Frontal cortex (tissue), 4 donors: ENCODE results near the gene ZCCHC8. TPM values are rescaled to one million over a fixed set of nuclear protein-coding genes. Genes with fewer than 3 reads are reported as not detected.
"Not testable (repeated sequence)": the region's sequence is repeated elsewhere in the genome, so short reads cannot be mapped to it uniquely, and the experiment has no call there.

Experiments used
- DNase-seq, 2 donors: peaks; one replicate each; pipeline ENCODE4 v3.0.0; 2012; ENCODE audit warnings: low spot score in 2 of 2
- FAIRE-seq: peaks from 2 replicates; lab custom pipeline; 2012; peaks lifted over from hg19 to GRCh38; lab: Jason Lieb, UNC
- total RNA-seq: library from RNA; depleted of rRNA; stranded (reverse); fragments of >200 nt; gene quantifications from one replicate; pipeline ENCODE4 v1.2.3, GENCODE V29; 2014
- donor health status: control.
- donor health status: control.
- donor health status: control.

The ZCCHC8 gene
- total RNA-seq, 1 donor from 2014 or later = 31.8 TPM

- FAIRE-seq (no peak), DNase-seq (no peak)
Observed at GRCh38 chr12:122513660-122514059, 12.9 kb upstream of the ZCCHC8 start.

- not testable (repeated sequence) for DNase-seq, FAIRE-seq
Observed at GRCh38 chr12:122513028-122513427, 12.3 kb upstream of the ZCCHC8 start.

- no peak for FAIRE-seq
- DNase-seq = no peak
Observed at GRCh38 chr12:122508163-122508562, 7.4 kb upstream of the ZCCHC8 start.

- DNase-seq (no peak), FAIRE-seq (no peak)
Observed at GRCh38 chr12:122506393-122506938, 5.7 kb upstream of the ZCCHC8 start.

- FAIRE-seq (no peak), DNase-seq (no peak)
Observed at GRCh38 chr12:122505419-122506051, 4.8 kb upstream of the ZCCHC8 start.

GRCh38 chr12:122503783-122504590 lies 3.3 kb upstream of the ZCCHC8 start:
- no peak for FAIRE-seq
- no peak for DNase-seq

- DNase-seq (no peak), FAIRE-seq (no peak)
Observed at GRCh38 chr12:122503147-122503751, 2.5 kb upstream of the ZCCHC8 start.

GRCh38 chr12:122501489-122501989 lies 807 bp upstream of the ZCCHC8 start:
- FAIRE-seq = no peak

GRCh38 chr12:122499991-122500684 lies 594 bp downstream of the ZCCHC8 start:
- FAIRE-seq (no peak), DNase-seq (peak; percentile 10 to 35)

More at GRCh38 chr12:122501489-122501989, 807 bp upstream of the ZCCHC8 start:
- DNase-seq = no peak

- no peak for FAIRE-seq
Observed at GRCh38 chr12:122495258-122495657, 5.5 kb downstream of the ZCCHC8 start.

GRCh38 chr12:122493222-122493621 lies 7.5 kb downstream of the ZCCHC8 start:
- FAIRE-seq, DNase-seq: not testable (repeated sequence)

More at GRCh38 chr12:122495258-122495657, 5.5 kb downstream of the ZCCHC8 start:
- no peak for DNase-seq

- DNase-seq (no peak), FAIRE-seq (no peak)
Observed at GRCh38 chr12:122491991-122492390, 8.7 kb downstream of the ZCCHC8 start.

GRCh38 chr12:122489038-122489437 lies 11.7 kb downstream of the ZCCHC8 start:
- FAIRE-seq (no peak), DNase-seq (no peak)

GRCh38 chr12:122487807-122488206 lies 12.9 kb downstream of the ZCCHC8 start:
- DNase-seq, FAIRE-seq: not testable (repeated sequence)

- FAIRE-seq = no peak
- DNase-seq = no peak
Observed at GRCh38 chr12:122486805-122487426, 13.8 kb downstream of the ZCCHC8 start.

GRCh38 chr12:122486360-122486759 lies 14.4 kb downstream of the ZCCHC8 start:
- FAIRE-seq, DNase-seq: not testable (repeated sequence)

- not testable (repeated sequence) for FAIRE-seq, DNase-seq
Observed at GRCh38 chr12:122484385-122484784, 16.3 kb downstream of the ZCCHC8 start.

GRCh38 chr12:122483969-122484368 lies 16.8 kb downstream of the ZCCHC8 start:
- no peak for DNase-seq
- no peak for FAIRE-seq

GRCh38 chr12:122481861-122482260 lies 18.9 kb downstream of the ZCCHC8 start:
- DNase-seq (no peak), FAIRE-seq (no peak)
